Measurements from ENCODE around the gene RPRD1A.
A peak's percentile ranks its signal among the peaks of the same experiment; 100 is the strongest.
"Not testable (repeated sequence)": the region's sequence is repeated elsewhere in the genome, so short reads cannot be mapped to it uniquely, and the experiment has no call there.

Gene RPRD1A

DNA sequence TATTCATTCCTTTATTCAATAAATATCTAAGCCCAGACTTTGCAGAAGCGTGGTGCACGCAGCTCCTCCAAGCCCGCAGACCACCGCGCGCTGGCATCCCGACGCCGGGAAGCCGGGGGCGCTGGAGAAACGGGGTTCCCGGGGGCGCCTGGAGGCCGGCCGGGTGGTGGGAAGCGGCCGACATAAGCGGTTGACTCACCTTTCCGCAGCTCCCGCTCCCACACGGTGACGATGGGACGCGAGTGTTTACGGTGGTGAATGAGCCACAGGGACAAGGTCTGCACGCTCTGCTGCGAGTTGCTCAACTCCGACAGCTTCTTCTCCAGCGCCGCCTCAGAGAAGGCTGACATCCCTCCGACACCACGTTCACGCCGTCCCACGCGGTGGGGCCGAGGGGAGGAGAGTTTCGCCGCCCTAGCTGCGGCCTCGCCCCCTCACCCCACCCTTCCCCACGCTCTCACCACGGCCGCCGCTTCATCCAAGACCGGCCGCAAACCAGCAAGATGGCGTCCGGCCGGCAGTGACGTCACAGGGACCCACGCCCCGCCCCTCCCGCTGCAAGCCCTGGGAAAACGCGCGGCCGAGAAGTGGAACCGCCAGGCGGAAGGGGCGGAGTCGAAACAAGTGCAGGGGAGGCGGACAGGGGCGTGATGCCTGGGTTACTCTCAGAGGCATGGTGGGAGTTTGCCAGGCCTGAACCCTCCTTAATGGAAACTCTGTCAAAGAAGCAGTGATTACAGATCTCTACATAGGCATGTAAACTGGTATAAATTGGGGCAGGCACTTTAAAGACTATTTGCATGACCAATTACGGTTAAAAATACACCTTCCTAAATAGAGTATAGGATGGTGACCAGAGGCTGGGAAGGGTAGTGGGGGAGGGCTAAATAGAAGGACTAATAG, at the start of gene RPRD1A:
Gene RPRD1A (minus strand): TSS at position 505 of the 903 bp plus-strand sequence. CDS start 155 bp downstream, at position 350.
- peak; percentile 68 for DNase-seq

GRCh38 chr18:36116771-36117170, 49.4 kb upstream of the RPRD1A start:
- DNase-seq: not testable (repeated sequence)

DNA sequence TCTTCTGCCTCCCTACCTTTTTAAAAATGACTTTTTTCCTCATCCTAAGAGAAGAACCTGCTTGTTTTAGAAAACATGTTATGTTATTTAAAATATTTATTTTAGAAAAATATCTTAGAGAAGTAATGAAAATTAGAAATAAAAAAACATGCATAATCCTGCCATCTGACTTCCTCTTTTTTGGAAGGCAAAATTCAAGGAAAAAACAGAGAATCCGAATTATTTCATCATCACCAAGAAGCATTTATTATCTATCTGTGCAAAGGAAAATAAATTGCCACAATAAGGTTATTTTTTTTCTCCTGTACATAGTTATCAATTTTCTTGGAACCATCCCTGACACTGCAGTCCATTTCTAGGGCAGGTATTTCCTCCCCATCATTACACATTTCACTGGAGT, 47.4 kb upstream of the RPRD1A start:
- DNase-seq: no peak

GRCh38 chr18:36114251-36114650, 46.9 kb upstream of the RPRD1A start:
- DNase-seq: no peak

DNA sequence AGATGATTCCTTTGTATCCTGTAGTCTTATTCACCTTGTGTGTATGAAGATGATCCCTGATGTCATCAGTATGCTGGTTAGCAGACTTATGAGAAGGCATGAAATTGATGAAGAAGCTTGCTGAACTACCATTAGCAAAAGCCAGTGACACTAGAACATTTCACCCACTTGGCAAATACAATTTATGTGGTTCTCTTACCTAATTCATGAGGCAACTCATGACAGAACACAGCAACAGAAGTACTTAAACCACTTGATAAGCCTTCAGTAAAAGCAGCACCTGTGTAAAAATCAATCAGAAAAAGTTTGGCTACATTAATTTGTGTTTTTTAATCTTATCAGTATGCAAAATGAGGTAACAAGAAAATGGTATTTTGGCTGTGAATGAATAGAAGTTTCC, 44.9 kb upstream of the RPRD1A start:
- DNase-seq: no peak

DNA sequence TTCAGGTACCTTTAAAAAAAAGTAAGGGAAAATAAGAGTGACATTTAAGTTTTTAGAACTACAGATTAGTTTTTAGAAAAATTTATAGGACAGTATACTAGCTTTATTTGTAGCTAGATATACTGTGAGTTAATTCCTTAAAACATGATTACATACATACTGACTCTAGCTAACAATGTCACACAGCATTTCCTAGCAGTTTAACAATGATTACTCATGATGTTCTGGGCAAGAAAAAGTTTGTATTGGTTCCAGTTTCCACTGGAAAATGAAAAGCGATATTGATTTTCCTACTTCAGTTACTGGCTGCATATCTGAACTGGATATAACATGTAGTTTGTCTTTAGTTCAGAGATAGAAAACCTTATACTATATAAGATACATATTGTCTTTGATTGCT, 42.4 kb upstream of the RPRD1A start:
- DNase-seq: no peak

DNA sequence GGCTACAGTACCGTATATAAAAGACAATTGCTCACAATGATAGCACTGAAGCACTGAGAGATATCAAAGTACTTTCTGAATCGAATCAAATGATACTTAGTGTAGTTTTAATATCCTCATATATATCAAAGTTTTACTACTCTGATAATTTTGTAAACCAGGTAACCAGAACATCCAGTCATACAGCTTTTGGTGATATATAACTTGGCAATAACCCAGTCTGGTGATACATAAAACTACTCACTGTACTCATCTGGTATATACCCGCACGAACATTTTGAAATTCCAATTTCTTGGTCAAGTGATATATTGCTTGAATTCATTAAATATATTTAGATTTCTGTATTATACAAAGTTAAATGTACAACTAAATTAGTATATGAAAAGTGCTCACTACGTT, 41.2 kb upstream of the RPRD1A start:
- DNase-seq: no peak

DNA sequence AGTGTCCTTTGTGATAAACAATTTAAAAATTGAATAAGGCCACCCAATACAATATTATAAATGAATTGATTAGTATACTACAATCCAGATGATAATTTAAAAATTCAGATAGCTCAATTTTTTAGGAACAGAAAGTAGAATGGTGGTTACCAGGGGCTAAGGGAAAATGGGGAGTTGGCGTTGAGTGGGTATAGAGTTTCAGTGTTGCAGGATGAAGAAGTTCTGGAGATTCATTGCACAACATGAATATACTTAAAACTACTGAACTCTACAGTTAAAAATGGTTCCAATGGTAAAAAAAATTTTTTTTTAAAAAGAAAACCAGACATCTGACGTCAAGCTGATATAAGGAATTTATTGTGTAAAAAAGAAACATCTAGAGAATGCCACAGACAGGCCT, 40.8 kb upstream of the RPRD1A start:
- no peak for DNase-seq

GRCh38 chr18:36107477-36107876, 40.1 kb upstream of the RPRD1A start:
- no peak for DNase-seq

DNA sequence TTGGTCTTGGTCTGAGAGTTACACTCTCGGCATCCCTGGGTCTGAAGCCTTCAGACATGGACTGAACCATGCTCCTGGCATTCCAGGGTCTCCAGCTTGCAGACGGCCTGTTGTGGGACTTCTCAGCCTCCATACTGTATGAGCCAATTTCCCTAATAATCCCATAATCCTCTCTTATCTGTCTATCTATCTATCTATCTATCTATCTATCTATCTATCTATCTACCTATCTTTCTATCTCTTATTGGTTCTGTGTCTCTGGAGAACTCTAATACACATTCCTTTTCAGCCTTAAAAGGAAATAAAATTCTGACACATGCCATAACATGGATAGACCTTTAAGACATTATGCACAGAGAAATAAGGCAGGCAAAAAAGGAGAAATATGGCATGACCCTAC, 37.4 kb upstream of the RPRD1A start:
- DNase-seq: no peak

- DNase-seq: no peak
These were observed 34.6 kb upstream of the RPRD1A start for GRCh38 chr18:36101943-36102342.

DNA sequence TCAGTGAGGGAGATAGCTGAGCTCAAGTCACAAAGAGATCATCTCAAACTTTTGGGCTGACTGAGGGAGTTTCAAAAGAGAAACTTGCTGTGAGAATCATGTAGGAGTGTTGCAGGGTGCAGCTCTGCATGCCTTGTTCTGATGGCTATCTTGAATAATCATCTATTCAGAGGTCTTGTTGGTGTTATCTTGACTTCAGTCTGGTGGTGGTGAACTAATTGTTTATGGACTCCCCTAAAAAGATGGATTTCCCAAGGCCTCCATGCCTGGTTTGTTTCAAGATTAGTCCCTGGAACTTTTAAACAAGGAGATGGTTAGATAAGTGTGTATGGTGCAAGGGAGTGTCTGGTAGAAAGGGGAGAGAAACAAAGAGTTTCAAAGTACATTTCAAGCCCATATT, 32.0 kb upstream of the RPRD1A start:
- DNase-seq: no peak

DNA sequence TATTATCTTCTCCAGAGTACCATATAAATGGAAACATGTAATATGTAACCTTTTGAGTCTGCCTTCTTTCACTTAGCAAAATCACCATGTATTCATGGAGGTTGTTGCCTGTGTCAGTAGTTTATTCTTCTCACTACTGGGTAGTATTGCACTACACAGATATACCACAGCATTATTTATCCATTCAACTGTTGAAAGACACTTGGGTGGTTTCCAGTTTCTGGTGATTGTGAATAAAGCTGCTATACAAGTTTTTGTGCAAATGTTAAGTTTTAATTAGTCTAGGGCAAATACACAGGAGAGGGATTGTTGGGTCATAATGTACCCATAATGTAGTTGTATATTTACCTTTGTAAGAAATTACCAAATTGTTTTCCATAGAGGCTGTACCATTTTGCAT, 29.6 kb upstream of the RPRD1A start:
- no peak for DNase-seq

- DNase-seq: no peak
These were observed 28.7 kb upstream of the RPRD1A start for GRCh38 chr18:36095936-36096519.

GRCh38 chr18:36094431-36094830, 27.1 kb upstream of the RPRD1A start:
- DNase-seq: no peak

DNA sequence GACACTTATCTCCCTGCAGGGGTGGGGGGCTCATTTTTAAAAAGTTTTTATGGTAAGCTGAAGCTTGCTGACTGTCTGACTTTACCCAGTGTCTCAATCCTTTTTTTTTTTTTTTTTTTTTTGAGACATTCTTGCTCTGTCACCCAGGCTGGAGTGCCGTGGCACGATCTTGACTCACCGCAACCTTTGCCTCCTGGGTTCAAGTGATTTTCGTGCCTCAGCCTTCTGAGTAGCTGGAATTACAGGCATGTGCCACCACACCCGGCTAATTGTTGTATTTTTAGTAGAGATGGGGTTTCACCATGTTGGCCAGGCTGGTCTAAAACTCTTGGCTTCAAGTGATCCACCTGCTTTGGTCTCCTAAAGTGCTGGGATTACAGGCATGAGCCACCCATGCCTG, 24.8 kb upstream of the RPRD1A start:
- not testable (repeated sequence) for DNase-seq

DNA sequence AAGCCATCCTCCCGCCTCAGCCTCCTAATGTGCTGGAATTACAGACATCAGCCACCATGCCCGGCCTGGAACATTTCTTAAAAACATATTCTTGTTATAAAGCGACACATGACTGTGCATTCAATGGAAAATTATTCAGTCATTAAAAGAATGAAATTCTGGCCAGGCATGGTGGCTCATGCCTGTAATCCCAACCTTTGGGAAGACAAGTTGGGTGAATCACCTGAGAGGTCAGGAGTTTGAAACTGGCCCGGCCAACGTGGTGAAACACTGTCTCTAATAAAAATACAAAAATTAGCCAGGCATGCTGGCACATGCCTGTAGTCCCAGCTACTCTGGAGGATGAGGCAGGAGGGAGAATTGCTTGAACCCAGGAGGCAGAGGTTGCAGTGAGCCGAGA, 21.6 kb upstream of the RPRD1A start:
- no peak for DNase-seq

- no peak for DNase-seq
These were observed 20.9 kb upstream of the RPRD1A start for GRCh38 chr18:36088256-36088655.

- DNase-seq: no peak
These were observed 18.8 kb upstream of the RPRD1A start for GRCh38 chr18:36086186-36086585.

DNA sequence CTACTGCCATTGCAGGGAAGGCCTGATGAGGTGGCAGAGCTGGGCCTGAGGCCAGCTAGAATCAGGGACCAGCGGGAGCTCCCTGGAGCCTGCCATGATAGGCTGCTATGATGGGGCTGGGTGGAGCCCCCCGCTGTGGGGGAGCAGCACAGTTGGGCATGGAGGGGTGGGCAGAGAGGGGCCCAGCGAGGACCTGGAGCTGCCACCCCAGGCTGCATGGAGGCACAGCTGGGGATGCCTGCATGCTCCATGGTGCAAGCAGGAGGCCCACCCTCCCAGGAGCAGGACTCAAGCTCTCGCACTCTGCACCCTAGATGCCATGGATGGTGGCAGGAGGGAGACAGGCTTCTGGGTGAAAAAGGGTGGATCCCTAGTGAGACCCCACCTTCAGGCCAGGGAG, 17.8 kb upstream of the RPRD1A start:
- DNase-seq: no peak

GRCh38 chr18:36083729-36084128, 16.4 kb upstream of the RPRD1A start:
- no peak for DNase-seq

DNA sequence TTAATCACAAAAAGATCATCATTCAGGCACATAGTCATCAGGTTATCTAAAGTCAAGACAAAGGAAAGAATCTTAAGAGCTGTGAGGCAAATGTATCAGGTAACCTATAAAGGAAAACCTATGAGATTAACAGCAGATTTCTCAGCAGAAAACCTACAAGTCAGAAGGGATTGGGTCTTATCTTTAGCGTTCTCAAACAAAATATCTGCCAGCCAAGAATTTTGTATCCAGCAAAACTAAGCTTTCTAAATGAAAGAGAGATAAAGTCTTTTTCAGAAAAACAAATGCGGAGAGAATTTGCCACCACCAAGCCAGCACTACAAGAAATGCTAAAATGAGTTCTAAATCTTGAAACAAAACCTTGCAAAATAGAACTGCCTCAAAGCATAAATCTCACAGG, 13.8 kb upstream of the RPRD1A start:
- not testable (repeated sequence) for DNase-seq

DNA sequence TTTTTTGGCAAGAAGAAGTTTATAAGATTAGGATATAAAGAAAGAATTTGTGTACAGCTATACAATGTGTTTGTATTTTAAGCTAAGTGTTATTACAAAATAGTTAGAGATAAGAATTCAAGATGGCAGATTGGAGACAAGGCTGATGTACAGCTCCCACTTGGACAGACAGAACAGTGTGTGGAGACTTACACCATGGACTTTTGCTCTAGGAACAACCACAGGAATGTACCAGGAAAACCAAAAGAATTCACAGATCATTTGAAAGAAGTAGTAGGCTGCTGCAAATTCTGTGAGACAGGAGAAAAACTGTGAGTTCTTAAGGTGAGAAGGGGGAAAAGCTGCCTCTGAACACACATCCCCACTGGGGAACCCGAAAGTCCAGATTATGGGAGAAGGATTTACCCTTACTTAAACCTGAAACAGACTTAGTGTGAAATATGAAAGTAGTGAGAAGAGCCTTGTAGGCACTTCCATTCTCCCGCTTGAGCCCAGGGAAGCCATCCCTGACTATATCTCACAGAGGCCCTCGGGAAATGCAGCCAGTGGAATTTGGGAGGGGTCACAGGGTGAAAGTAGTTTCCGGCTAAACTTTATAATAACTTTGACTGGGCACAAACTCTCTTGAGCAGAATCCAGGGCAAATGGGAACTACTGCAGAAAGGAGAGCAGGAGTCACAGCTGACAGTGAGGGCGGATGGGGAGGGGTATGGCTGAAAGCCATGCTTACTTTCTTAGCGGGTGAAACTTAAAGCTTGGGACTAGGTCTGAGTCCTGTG, 11.6 kb upstream of the RPRD1A start:
- no peak for DNase-seq

DNA sequence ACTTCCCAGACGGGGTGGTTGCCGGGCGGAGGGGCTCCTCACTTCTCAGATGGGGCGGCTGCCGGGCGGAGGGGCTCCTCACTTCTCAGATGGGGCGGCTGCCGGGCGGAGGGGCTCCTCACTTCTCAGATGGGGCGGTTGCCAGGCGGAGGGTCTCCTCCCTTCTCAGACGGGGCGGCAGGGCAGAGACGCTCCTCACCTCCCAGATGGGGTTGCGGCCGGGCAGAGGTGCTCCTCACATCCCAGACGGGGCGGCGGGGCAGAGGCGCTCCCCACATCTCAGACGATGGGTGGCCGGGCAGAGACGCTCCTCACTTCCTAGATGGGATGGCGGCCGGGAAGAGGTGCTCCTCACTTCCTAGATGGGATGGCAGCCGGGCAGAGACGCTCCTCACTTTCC, 10.4 kb upstream of the RPRD1A start:
- not testable (repeated sequence) for DNase-seq
